Measurements from ENCODE around the gene JAML. TPM values are rescaled to one million over a fixed set of nuclear protein-coding genes. Genes with fewer than 3 reads are reported as not detected.

Gene JAML
- total and polyA plus RNA-seq, 8 donors, result 0.39 to 7.4 (median 2.3) TPM

- no peak overlapping the region for H3K4me3 ChIP-seq
- no peak overlapping the region for H3K27ac ChIP-seq
- 45 to 47% methylated on average over 8 of the region's 8 CpGs for WGBS, 2 donors
- no peaks in the 10 kb centered on the region for H3K36me3 ChIP-seq
- DNase-seq, result no peak
- no peaks in the 10 kb centered on the region for H3K9me3 ChIP-seq
- no peaks in the 10 kb centered on the region for H3K27me3 ChIP-seq
- H3K4me1 ChIP-seq, result no peaks in the 10 kb centered on the region
- FAIRE-seq, result no peak
- no peak for TF ChIP-seq CTCF (IDR thresholded peaks at IDR 0.05)
- intact Hi-C loops (cut with DNase I), result no loop called here
- ATAC-seq, result no peak
Measured at GRCh38 chr11:118170882-118171268, 53.9 kb downstream of the JAML start.

GRCh38 chr11:118170231-118170630, 54.6 kb downstream of the JAML start:
- Histone ChIP-seq H3K4me1 (no peaks in the 10 kb centered on the region), H3K27me3 (no peaks in the 10 kb centered on the region), H3K36me3 (no peaks in the 10 kb centered on the region), H3K27ac (no peak overlapping the region), H3K9me3 (no peaks in the 10 kb centered on the region), H3K4me3 (no peak overlapping the region)
- DNase-seq (no peak), ATAC-seq (no peak), FAIRE-seq (no peak)
- intact Hi-C loops (cut with DNase I), result no loop called here
- no peak for TF ChIP-seq CTCF (IDR thresholded peaks at IDR 0.05)
- WGBS, 2 donors, result 63 to 73% methylated on average over 9 of the region's 9 CpGs

GRCh38 chr11:118169300-118170140, 55.3 kb downstream of the JAML start:
- DNase-seq (no peak), FAIRE-seq (no peak), ATAC-seq (no peak)
- Histone ChIP-seq H3K27ac (no peak overlapping the region), H3K36me3 (no peaks in the 10 kb centered on the region), H3K4me1 (no peaks in the 10 kb centered on the region), H3K9me3 (no peaks in the 10 kb centered on the region), H3K4me3 (no peak overlapping the region), H3K27me3 (no peaks in the 10 kb centered on the region)
- intact Hi-C loops (cut with DNase I), result no loop called here
- TF ChIP-seq CTCF (IDR thresholded peaks at IDR 0.05), result no peak
- WGBS, 2 donors, result 68 to 72% methylated on average over 7 of the region's 7 CpGs

GRCh38 chr11:118168751-118169150, 56.1 kb downstream of the JAML start:
- WGBS, 2 donors, result 59 to 65% methylated on average over 3 of the region's 3 CpGs
- FAIRE-seq (no peak), ATAC-seq (no peak), DNase-seq (no peak)
- no peaks in the 10 kb centered on the region for H3K36me3 ChIP-seq
- H3K4me3 ChIP-seq, result no peak overlapping the region
- no peaks in the 10 kb centered on the region for H3K4me1 ChIP-seq
- TF ChIP-seq CTCF (IDR thresholded peaks at IDR 0.05), result no peak
- H3K9me3 ChIP-seq, result no peaks in the 10 kb centered on the region
- no peak overlapping the region for H3K27ac ChIP-seq
- intact Hi-C loops (cut with DNase I), result no loop called here
- no peaks in the 10 kb centered on the region for H3K27me3 ChIP-seq

- no peak overlapping the region for H3K4me3 ChIP-seq
- H3K36me3 ChIP-seq, result no peaks in the 10 kb centered on the region
- no peak overlapping the region for H3K27ac ChIP-seq
- intact Hi-C loops (cut with DNase I), result no loop called here
- TF ChIP-seq CTCF (IDR thresholded peaks at IDR 0.05), result no peak
- H3K4me1 ChIP-seq, result no peaks in the 10 kb centered on the region
- H3K9me3 ChIP-seq, result no peaks in the 10 kb centered on the region
- DNase-seq (no peak), ATAC-seq (no peak), FAIRE-seq (no peak)
- H3K27me3 ChIP-seq, result no peaks in the 10 kb centered on the region
- WGBS, 2 donors, result 58 to 78% methylated on average over 8 of the region's 8 CpGs
Measured at GRCh38 chr11:118168316-118168715, 56.5 kb downstream of the JAML start.
